ENCODE measurements around the gene IGSF21.
"Not testable (repeated sequence)": the region's sequence is repeated elsewhere in the genome, so short reads cannot be mapped to it uniquely, and the experiment has no call there.

The IGSF21 gene

DNA sequence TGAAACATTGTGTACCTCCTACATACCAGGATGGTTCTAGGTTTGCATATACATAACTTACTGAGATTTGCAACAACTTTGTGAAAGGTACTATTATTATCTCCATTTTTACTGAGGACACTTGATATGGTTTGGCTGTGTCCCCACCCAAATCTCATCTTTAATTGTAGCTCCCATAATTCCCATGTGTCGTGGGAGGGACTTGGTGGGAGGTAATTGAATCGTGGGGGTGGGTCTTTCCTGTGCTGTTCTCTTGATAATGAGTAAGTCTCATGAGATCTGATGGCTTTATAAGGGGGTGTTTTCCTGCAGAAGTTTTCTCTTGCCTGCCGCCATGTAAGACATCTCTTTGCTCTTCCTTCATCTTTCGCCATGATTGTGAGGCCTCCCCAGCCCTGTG lies 40.1 kb downstream of the IGSF21 start:
- no peak for DNase-seq

GRCh38 chr1:18148461-18148860 lies 40.9 kb downstream of the IGSF21 start:
- DNase-seq, result no peak

- peak; percentile 47 for DNase-seq
These were observed 41.5 kb downstream of the IGSF21 start for GRCh38 chr1:18149027-18149641.

- DNase-seq, result no peak
These were observed 44.0 kb downstream of the IGSF21 start for GRCh38 chr1:18151436-18152122.

DNA sequence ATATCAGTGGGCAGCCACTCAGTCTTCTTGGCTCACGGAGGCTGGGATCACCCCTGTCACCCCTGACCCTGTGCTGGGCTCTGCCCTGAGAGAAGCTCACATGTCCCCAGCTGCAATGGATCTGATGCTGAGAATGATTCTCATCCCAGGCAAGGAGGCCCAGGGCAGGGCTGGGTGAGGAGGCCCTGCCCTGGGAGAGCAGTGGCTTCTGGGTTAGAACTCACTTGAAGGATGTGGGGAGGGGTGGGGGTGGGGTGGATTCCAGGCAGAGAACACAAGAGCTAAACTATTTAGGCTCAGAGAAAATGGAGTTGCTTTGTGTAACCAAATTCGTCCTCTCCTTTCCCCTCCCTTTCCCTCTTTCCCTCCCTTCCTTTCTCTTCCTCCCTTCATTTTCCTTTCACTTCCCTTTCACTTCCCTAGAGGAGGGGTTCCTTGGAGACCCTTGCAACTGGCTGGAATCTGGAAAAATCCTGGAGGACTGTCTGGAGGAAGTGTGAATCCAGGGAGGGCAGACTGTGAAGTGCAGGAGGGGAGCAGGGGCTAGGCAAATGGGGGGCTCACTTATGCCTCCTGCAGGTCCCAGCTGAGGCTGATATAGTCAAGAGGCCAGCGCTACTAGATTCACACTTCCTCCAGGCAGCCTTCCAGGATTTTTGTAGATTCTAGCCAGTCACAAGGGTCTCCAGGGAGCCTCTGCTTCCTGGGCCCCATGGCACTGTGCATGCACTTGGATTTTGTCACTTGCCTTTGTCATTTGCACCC lies 47.0 kb downstream of the IGSF21 start:
- peak; percentile 12 for DNase-seq

GRCh38 chr1:18155881-18156385 lies 48.3 kb downstream of the IGSF21 start:
- DNase-seq, result peak; percentile 90

DNA sequence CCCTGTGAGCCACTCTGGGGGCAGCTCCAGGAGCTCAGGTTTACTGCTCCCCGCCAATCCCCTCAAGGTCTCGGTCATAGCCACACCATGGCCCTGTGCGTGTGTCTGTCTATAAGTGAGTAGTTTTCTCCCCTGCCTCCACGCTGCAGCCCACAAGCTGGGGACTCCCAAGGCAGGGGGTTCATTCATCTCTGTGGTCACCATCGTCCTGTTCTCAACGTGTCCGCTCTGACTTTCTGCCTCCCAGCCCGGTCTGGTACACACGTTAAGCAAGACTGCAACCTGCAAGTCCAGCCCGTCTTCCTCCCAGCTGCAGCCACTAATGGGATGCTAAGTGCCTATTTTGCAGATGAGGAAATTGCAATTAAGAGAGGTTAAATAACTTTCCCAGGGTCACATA lies 49.8 kb downstream of the IGSF21 start:
- DNase-seq, result no peak

DNA sequence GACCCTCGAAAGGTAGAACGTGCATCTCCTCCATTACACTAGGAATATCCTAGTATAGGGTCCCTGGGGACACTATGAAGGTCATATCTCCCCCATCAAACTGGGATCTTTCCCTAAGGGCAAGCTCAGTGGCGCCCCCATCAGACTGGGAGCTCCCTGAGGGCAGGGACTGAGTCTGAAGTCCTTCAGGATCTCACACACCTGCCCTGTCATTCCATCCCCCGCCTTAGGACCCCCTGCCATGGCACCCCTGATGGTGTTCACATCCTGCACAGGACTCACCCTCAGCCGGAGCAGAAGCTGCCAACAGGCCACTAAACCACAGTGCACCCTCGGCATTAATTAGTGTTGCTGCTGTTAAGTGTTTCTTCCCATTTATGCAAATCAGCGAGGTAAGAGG lies 50.4 kb downstream of the IGSF21 start:
- DNase-seq, result no peak

DNA sequence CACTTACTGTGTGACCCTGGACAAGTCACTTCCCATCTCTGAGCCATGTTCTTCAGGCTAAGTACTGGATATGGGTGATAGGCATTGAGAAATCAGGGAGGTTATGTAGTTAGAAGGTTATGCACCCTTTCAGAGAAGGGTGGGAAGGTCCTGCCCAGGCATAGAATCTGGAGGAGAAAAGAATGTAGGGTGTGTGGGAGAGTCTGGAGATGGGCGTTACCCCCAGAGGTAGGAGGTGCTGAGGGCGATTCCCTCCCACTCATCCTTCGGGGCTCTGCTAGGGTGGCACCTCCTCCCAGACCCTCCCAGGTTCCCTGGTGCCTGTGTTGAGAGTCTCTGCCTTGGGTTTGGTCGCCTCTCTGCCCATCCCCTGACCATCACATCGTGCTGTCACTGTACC lies 51.1 kb downstream of the IGSF21 start:
- no peak for DNase-seq

DNA sequence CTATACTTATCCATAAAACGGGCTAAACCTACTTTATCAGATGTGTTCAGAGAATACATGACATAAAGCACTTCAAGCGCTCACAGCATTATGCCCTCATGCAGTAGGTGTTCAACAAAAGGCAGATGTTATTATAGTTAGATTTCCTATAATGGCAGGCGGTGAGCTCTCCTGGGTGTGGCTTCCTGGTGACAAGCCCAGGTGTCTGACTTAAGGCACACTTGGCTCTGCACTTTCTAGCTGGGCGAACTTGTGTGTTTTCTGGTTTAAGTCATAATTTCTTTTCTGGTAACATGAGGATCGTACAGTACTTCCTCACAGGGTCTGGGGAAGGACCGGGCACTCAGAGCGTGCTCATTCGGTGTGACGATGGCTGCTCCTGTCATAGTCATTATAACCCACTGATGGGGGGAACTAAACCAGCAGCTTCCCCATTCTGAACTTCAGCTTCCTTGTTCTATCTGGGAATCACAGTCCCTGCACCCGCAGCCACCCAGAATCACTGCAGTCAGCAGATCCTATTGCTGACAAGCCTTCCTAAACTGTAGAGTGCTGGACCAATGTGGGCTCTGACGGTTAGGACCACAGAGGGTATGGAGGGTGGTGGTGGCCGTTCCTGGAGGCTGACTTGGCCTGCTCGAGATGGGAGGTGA lies 52.8 kb downstream of the IGSF21 start:
- DNase-seq, result no peak

DNA sequence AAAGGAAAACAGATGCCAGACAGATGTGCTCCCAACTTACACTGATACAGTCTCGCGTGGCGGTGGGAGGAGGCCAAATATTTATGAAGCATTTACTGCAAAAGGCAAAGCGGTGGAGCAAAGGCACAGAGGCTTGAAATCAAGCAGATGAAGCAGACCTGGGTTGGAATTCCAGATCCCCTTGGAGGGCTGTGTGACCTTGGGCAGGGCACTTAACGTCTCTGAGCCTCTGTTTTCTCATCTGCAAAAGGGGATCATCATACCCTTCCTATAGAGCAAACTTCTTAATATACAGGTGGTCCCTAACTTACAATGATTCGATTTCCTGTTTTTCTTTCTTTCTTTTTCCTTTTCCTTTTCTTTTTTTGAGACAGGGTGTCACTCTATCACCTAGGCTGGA lies 54.1 kb downstream of the IGSF21 start:
- no peak for DNase-seq

DNA sequence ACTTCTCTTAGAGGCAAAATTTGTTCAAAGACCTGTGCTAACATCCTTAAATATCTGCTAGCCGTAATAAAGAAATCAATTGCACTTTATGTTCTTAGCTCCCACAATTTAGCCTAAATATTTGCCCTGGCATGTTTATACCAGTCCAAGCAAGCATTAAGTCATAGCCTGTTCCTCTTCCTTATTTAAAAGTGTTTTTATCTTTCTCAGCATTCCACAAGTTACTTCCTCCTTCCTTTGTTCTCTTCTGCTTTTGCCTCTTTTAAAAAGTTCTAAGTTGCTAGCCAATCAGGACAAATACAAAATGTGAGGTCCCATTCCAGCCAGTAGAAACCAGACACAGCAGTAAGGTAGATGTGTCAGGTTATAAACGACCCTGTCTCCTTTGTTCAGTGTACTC lies 58.0 kb downstream of the IGSF21 start:
- DNase-seq, result not testable (repeated sequence)

DNA sequence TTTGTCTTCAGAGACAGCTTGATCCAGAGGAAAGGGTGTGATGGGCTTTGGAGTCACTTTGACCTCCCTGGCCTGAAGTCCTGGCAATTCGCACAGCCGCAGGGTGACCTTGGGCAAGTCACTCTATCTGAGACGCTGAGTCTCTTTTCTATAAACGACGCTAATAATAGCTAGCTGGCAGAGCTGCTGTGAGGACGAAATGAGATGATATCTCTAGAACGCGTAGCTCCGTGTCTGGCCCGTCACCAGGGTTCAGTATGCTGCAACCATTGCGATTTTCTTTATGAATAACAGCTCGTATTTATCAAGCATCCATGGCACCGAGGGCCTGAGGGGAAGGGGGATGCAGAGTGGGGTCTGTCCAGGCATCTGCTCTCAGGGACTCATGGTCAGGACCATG lies 58.7 kb downstream of the IGSF21 start:
- no peak for DNase-seq

- DNase-seq, result no peak
These were observed 59.3 kb downstream of the IGSF21 start for GRCh38 chr1:18166929-18167328.

DNA sequence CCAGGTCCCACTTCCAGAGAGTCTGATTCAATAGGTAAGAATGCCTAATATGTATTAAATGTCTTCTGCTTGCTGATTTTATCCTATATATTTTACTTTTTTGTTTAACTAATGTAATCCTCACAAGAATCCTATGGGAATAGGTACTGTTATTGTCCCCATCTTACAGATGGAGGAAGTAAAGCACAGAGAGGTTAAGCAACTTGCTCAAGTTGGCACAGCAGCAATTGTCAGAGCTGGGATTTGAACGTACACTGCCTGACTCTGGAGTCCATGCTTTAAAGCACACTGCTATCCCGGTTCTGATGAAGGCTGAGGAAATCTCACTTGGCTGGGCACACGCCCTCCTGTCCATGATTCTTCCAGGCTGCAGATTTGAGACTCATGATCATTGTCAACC lies 62.8 kb downstream of the IGSF21 start:
- no peak for DNase-seq

DNA sequence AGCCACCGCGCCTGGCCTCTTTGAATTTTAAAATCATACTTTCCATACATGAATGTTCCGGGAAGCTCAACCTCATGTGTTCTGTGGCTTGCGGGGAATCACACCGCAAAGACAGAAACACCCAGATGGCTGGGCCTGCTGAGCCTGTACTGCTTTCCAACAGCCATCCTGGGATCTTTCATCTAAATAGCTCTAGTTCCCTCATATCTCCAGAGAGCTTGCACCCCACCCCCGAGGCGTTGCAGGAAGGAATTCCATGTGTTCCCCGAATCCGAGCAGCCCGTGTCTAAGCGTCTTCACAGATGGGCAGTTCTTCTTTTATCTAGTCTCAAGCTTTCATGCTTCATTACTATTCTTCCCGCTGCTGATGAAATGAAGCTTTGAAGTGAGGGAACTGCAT lies 66.4 kb downstream of the IGSF21 start:
- DNase-seq, result no peak

- DNase-seq, result no peak
These were observed 67.5 kb downstream of the IGSF21 start for GRCh38 chr1:18175051-18175450.

GRCh38 chr1:18175530-18176377 lies 68.2 kb downstream of the IGSF21 start:
- DNase-seq, result no peak

DNA sequence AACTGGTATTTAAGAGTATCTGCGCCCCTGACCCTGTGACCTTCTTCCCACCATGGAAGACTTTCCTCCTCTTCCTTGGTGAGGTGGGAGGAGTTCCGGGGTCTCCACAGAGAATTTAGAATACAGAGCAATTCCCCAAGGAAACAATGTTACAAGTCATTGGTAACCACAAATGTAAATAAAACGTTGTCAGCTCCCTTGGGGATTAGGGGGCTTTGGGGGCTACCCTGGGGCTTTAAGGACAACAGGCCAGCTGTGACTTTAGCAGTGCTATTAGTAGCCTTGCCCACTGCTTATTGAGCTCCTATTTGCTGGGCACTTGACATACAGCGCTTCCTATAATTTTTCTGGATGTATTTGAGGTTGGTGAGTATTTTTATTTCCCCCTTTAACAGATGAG lies 69.0 kb downstream of the IGSF21 start:
- no peak for DNase-seq

DNA sequence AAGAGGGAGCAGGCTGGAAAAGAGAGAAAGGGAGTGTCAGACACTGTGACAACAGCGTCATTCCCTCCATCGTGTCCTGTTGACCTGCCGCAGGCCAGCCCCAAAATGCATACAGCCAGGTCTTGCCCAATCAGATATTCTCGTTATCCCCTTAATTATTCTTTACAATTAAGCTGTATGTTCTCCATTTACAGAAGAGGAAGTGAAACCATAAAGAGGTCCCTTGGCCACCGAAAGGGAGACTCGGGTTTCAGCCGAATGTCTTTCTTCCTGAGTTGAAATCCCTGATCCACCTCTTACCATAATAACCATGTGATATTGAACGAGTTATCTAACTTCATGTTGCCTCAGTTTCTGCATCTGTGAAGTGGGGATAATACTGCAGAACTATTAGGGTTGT lies 70.5 kb downstream of the IGSF21 start:
- no peak for DNase-seq

GRCh38 chr1:18179009-18179408 lies 71.4 kb downstream of the IGSF21 start:
- no peak for DNase-seq

DNA sequence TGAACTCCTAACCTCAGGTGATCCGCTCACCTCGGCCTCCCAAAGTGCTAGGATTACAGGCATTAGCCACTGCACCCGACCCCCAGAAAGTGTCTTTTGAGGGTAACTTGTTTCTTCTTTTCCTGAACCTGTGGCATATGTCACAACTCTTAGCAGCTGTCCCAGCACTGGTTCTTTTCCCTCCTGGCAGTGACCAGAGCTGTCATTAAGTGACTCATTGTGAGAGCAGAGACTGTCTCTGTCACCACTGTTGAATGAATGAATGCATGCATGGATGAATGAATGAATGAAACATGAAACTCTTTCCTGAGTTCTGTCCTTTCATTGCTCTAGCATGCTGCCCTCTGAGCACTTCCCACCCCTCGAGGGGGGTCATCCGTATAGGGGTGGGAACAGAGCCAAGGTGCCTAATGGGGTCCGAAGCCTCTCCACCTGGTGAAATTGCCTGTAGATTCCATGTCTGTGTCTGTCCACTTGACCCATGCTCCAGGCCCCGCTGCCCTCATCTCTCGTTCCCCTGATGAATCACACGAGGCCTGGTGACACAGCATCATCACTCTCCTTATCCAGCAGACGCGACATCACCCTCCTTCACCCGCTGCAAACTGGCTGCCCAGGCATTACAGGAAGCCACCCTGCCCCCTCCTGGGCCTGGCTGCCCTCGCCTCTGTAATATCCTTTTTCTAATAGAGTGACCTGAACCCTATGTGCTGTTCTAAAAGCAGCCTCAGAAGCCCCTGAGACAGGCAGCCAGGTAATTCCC lies 75.0 kb downstream of the IGSF21 start:
- peak; percentile 82 for DNase-seq
